Activated CD4-positive, alpha-beta T cell treated with anti-CD3 and anti-CD28 coated beads for 36 hours (primary cell): ENCODE data around the gene OBP2B. TPM values are rescaled to one million over a fixed set of nuclear protein-coding genes. Genes with fewer than 3 reads are reported as not detected.
"Not testable (repeated sequence)": the region's sequence is repeated elsewhere in the genome, so short reads cannot be mapped to it uniquely, and the experiment has no call there.

Experiments used
- ATAC-seq: fragments of 200-7000 bp; cut with Tn5 transposase; one replicate; pipeline ENCODE4 v1.10.0; 2021; ENCODE audit warnings: mild to moderate bottlenecking, moderate library complexity
- CTCF ChIA-PET: fragments of 350-600 bp; sonication (Branson Sonifier 250); formaldehyde crosslinking; loops from one replicate; lab custom pipeline; 2021; ENCODE audit warnings: antibody characterized with exemption; lab: Charles Lee
- POLR2A ChIA-PET: fragments of 350-600 bp; sonication (Branson Sonifier 250); formaldehyde crosslinking; loops from one replicate; lab custom pipeline; 2021; ENCODE audit warnings: antibody characterized with exemption, inconsistent platforms; lab: Charles Lee
- DNase-seq: peaks from one replicate; pipeline ENCODE4 v3.0.0-alpha.2; 2020
- H3K27ac Mint-ChIP-seq: one replicate; pipeline ENCODE4 v1.8.0; 2021; ENCODE audit warnings: mixed read lengths
- H3K27me3 Mint-ChIP-seq: one replicate; pipeline ENCODE4 v1.8.0; 2021; ENCODE audit warnings: mixed read lengths
- H3K36me3 Mint-ChIP-seq: one replicate; pipeline ENCODE4 v1.8.0; 2021; ENCODE audit warnings: low read depth, mixed read lengths
- H3K4me1 Mint-ChIP-seq: one replicate; pipeline ENCODE4 v1.8.0; 2021; ENCODE audit warnings: mixed read lengths
- H3K4me3 Mint-ChIP-seq: one replicate; pipeline ENCODE4 v1.8.0; 2021; ENCODE audit warnings: mild to moderate bottlenecking, moderate library complexity, mixed read lengths
- H3K9me3 Mint-ChIP-seq: one replicate; pipeline ENCODE4 v1.8.0; 2021; ENCODE audit warnings: low read depth, mixed read lengths
- intact Hi-C, 2 experiments: fragments of 100-400 bp; cut with DNase I in 1 of 2; cut with micrococcal nuclease in 1 of 2; formaldehyde crosslinking; loops; one replicate each; pipeline versions ENCODE4 v1.14.2 to v1.15.1; 2022 to 2024; cut with DNase I, micrococcal nuclease
- total RNA-seq, 2 experiments: library from RNA; stranded (reverse); gene quantifications; one replicate each; pipeline ENCODE4 v1.2.3, GENCODE V29; 2021

OBP2B gene
- total RNA-seq, 2 experiments from 2014 or later: not detected

GRCh38 chr9:133228474-133229193 lies 19.6 kb upstream of the OBP2B start:
- POLR2A ChIA-PET, H3K4me1 Mint-ChIP-seq, DNase-seq, H3K27me3 Mint-ChIP-seq, H3K9me3 Mint-ChIP-seq, H3K36me3 Mint-ChIP-seq, H3K27ac Mint-ChIP-seq, H3K4me3 Mint-ChIP-seq, CTCF ChIA-PET, intact Hi-C loops, ATAC-seq: not testable (repeated sequence)

- DNase-seq, H3K27me3 Mint-ChIP-seq, POLR2A ChIA-PET, intact Hi-C loops, H3K36me3 Mint-ChIP-seq, H3K4me1 Mint-ChIP-seq, ATAC-seq, H3K27ac Mint-ChIP-seq, H3K9me3 Mint-ChIP-seq, CTCF ChIA-PET, H3K4me3 Mint-ChIP-seq: not testable (repeated sequence)
These were observed 18.9 kb upstream of the OBP2B start for GRCh38 chr9:133227996-133228395.

- Mint-ChIP-seq H3K27ac (no peak overlapping the region), H3K4me1 (no peaks in the 10 kb centered on the region), H3K27me3 (peaks cover 10% of the 10 kb centered on the region), H3K4me3 (no peak overlapping the region), H3K9me3 (no peaks in the 10 kb centered on the region), H3K36me3 (no peaks in the 10 kb centered on the region)
- POLR2A ChIA-PET: no interaction called here
- CTCF ChIA-PET: no interaction called here
- DNase-seq (no peak), ATAC-seq (no peak)
- intact Hi-C loops: no loop called here
These were observed 18.3 kb upstream of the OBP2B start for GRCh38 chr9:133227242-133227860.

GRCh38 chr9:133226219-133227171 lies 17.4 kb upstream of the OBP2B start:
- intact Hi-C loops: no loop called here
- Mint-ChIP-seq H3K4me1 (no peaks in the 10 kb centered on the region), H3K27me3 (peaks cover 10% of the 10 kb centered on the region), H3K9me3 (no peaks in the 10 kb centered on the region), H3K4me3 (no peak overlapping the region), H3K36me3 (no peaks in the 10 kb centered on the region), H3K27ac (no peak overlapping the region)
- ATAC-seq (no peak), DNase-seq (no peak)
- CTCF ChIA-PET: interaction anchor here (0.9 kb wide), 1 partner anchor 13 kb away, joined by 3 read pairs; no protein-coding TSS in a partner anchor
- POLR2A ChIA-PET: no interaction called here

GRCh38 chr9:133225171-133226011 lies 16.3 kb upstream of the OBP2B start:
- peaks cover 15% of the 10 kb centered on the region for H3K27me3 Mint-ChIP-seq
- ChIA-PET POLR2A (interaction anchor here (0.7 kb wide), 1 partner anchor 19 kb away, joined by 3 read pairs; no protein-coding TSS in a partner anchor), CTCF (interaction anchor here (0.9 kb wide), 1 partner anchor 12 kb away, joined by 3 read pairs; no protein-coding TSS in a partner anchor)
- intact Hi-C loops: no loop called here
- H3K36me3 Mint-ChIP-seq: no peaks in the 10 kb centered on the region
- H3K9me3 Mint-ChIP-seq: no peaks in the 10 kb centered on the region
- no peak overlapping the region for H3K4me3 Mint-ChIP-seq
- ATAC-seq (no peak), DNase-seq (no peak)
- no peak overlapping the region for H3K27ac Mint-ChIP-seq
- peaks cover 3% of the 10 kb centered on the region for H3K4me1 Mint-ChIP-seq

GRCh38 chr9:133224762-133225161 lies 15.7 kb upstream of the OBP2B start:
- no peaks in the 10 kb centered on the region for H3K9me3 Mint-ChIP-seq
- H3K27me3 Mint-ChIP-seq: peaks cover 18% of the 10 kb centered on the region
- DNase-seq: no peak
- H3K36me3 Mint-ChIP-seq: no peaks in the 10 kb centered on the region
- POLR2A ChIA-PET: interaction anchor here (0.7 kb wide), 1 partner anchor 19 kb away, joined by 3 read pairs; no protein-coding TSS in a partner anchor
- CTCF ChIA-PET: no interaction called here
- ATAC-seq: no peak
- intact Hi-C loops: no loop called here
- H3K4me1 Mint-ChIP-seq: peaks cover 3% of the 10 kb centered on the region
- H3K4me3 Mint-ChIP-seq: no peak overlapping the region
- H3K27ac Mint-ChIP-seq: no peak overlapping the region

GRCh38 chr9:133223159-133223756 lies 14.2 kb upstream of the OBP2B start:
- H3K4me3 Mint-ChIP-seq, H3K36me3 Mint-ChIP-seq, intact Hi-C loops, H3K4me1 Mint-ChIP-seq, ATAC-seq, POLR2A ChIA-PET, H3K9me3 Mint-ChIP-seq, CTCF ChIA-PET, H3K27ac Mint-ChIP-seq, DNase-seq: not testable (repeated sequence)
- H3K27me3 Mint-ChIP-seq: peaks cover 30% of the 10 kb centered on the region

GRCh38 chr9:133221994-133222393 lies 12.9 kb upstream of the OBP2B start:
- POLR2A ChIA-PET, DNase-seq, H3K36me3 Mint-ChIP-seq, H3K4me1 Mint-ChIP-seq, CTCF ChIA-PET, H3K4me3 Mint-ChIP-seq, ATAC-seq, H3K27ac Mint-ChIP-seq, H3K9me3 Mint-ChIP-seq, intact Hi-C loops: not testable (repeated sequence)
- peaks cover 37% of the 10 kb centered on the region for H3K27me3 Mint-ChIP-seq

- intact Hi-C loops: no loop called here
- ATAC-seq (no peak), DNase-seq (no peak)
- Mint-ChIP-seq H3K27me3 (peaks cover 40% of the 10 kb centered on the region), H3K9me3 (no peaks in the 10 kb centered on the region), H3K36me3 (no peaks in the 10 kb centered on the region), H3K27ac (no peak overlapping the region), H3K4me3 (no peak overlapping the region), H3K4me1 (peaks cover 3% of the 10 kb centered on the region)
- ChIA-PET CTCF (no interaction called here), POLR2A (no interaction called here)
These were observed 12.2 kb upstream of the OBP2B start for GRCh38 chr9:133221177-133221809.
